K562 (cell line): ENCODE measurements around the gene INTS1. TPM values are rescaled to one million over a fixed set of nuclear protein-coding genes. Genes with fewer than 3 reads are reported as not detected.
A peak's percentile ranks its signal among the peaks of the same experiment; 100 is the strongest.

ENCODE experiments used
- CBX1 ChIP-seq: sonication (generic); IDR thresholded peaks from 2 replicates; pipeline ENCODE4 v1.6.1; 2016; ENCODE audit warnings: antibody characterized with exemption, low read depth, mild to moderate bottlenecking
- CCAR2 ChIP-seq: fragments of 200-400 bp; formaldehyde crosslinking; IDR thresholded peaks from 2 replicates; pipeline ENCODE4 v1.6.1; 2017; ENCODE audit warnings: mild to moderate bottlenecking, low read depth, low read length
- CHCHD3 ChIP-seq: fragments of 250-450 bp; sonication (Bioruptor Pico); IDR thresholded peaks from 2 replicates; pipeline ENCODE4 v2.1.2; 2022; ENCODE audit warnings: mild to moderate bottlenecking
- EZH2 ChIP-seq: IDR thresholded peaks from 2 replicates; pipeline ENCODE4 v1.6.1; 2012; ENCODE audit warnings: low read depth, mild to moderate bottlenecking, inconsistent platforms, low read length, borderline replicate concordance
- GATAD2B ChIP-seq: fragments of 450-650 bp; IDR thresholded peaks from 2 replicates; pipeline ENCODE4 v1.6.1; 2017; ENCODE audit warnings: mild to moderate bottlenecking, borderline replicate concordance
- KLF10 ChIP-seq: fragments of 250-450 bp; sonication (Bioruptor Pico); IDR thresholded peaks from 2 replicates; pipeline ENCODE4 v1.6.1; 2021; ENCODE audit warnings: matching md5 sums
- RFX5 ChIP-seq: IDR thresholded peaks from 2 replicates; pipeline ENCODE4 v1.6.1; 2011; ENCODE audit warnings: low read depth, mild to moderate bottlenecking, improper control_type of control experiment, low read length
- SP2 ChIP-seq: IDR thresholded peaks from 2 replicates; pipeline ENCODE4 v1.6.1; 2011; ENCODE audit warnings: mild to moderate bottlenecking, low read depth, low read length, moderate library complexity; ENCODE audit not compliant: poor library complexity, severe bottlenecking; ENCODE audit errors: extremely low read depth
- TBP ChIP-seq: optimal IDR thresholded peaks from 2 replicates; pipeline ENCODE3; 2011; ENCODE audit warnings: low read depth, low read length, improper control_type of control experiment
- ZC3H4 ChIP-seq: sonication (generic); formaldehyde crosslinking; IDR thresholded peaks from 2 replicates; pipeline ENCODE4 v1.9.0; 2021; ENCODE audit warnings: missing genetic modification reagents, borderline replicate concordance
- ZNF3 ChIP-seq: fragments of 250-450 bp; sonication (Bioruptor Pico); IDR thresholded peaks from 2 replicates; pipeline ENCODE4 v1.5.0; 2021; ENCODE audit warnings: mild to moderate bottlenecking, moderate library complexity
- ZNF444 ChIP-seq: fragments of 250-450 bp; sonication (Bioruptor Pico); IDR thresholded peaks from 2 replicates; pipeline ENCODE4 v1.4.0; 2020; ENCODE audit warnings: mild to moderate bottlenecking, moderate library complexity
- polyA plus RNA-seq, 8 experiments: library from polyadenylated mRNA; depleted of rRNA in 4 of 8; stranded (reverse) in 5 of 8; unstranded in 3 of 8; fragments of >200 nt; fragmentation: Nextera tagmentation in 2 of 8; fragmentation: Illumina TruSeq in 1 of 8; extraction: Ambion mirVana in 2 of 8; extraction: Trizol in 1 of 8; gene quantifications; 2 replicates each; pipeline versions ENCODE4 v1.2.1 to v1.2.3, GENCODE V29; 2011 to 2014; ENCODE audit warnings: inconsistent platforms in 1 of 8, missing spikeins in 1 of 8
- total RNA-seq, 7 experiments: library from RNA; depleted of rRNA in 6 of 7; stranded (reverse); fragments of >200 nt in 6 of 7; fragmentation: Illumina TruSeq in 2 of 7; extraction: Trizol in 2 of 7; gene quantifications; 2 replicates each; pipeline versions ENCODE4 v1.2.1 to v1.2.3, GENCODE V29; 2011 to 2021; ENCODE audit warnings: low replicate concordance in 1 of 7
- TF ChIP-seq, protein P1 (sequence below): sonication (generic); formaldehyde crosslinking; IDR thresholded peaks from 2 replicates; pipeline ENCODE4 v1.8.0; 2022; ENCODE audit warnings: mild to moderate bottlenecking, missing genetic modification reagents, borderline replicate concordance
- TF ChIP-seq, protein P2 (sequence below): fragments of 250-450 bp; sonication (Bioruptor Pico); IDR thresholded peaks from 2 replicates; pipeline ENCODE4 v1.4.0; 2020
- TF ChIP-seq, protein P3 (sequence below): sonication (generic); formaldehyde crosslinking; IDR thresholded peaks from 2 replicates; pipeline ENCODE4 v1.8.1; 2023; ENCODE audit warnings: mild to moderate bottlenecking, missing genetic modification reagents

INTS1 gene
- total and polyA plus RNA-seq, 9 of the 15 experiments (the other 6 are each of a cell fraction or from before 2014, with no cell fraction given) = 0.34 to 119 (median 18.5) TPM

DNA sequence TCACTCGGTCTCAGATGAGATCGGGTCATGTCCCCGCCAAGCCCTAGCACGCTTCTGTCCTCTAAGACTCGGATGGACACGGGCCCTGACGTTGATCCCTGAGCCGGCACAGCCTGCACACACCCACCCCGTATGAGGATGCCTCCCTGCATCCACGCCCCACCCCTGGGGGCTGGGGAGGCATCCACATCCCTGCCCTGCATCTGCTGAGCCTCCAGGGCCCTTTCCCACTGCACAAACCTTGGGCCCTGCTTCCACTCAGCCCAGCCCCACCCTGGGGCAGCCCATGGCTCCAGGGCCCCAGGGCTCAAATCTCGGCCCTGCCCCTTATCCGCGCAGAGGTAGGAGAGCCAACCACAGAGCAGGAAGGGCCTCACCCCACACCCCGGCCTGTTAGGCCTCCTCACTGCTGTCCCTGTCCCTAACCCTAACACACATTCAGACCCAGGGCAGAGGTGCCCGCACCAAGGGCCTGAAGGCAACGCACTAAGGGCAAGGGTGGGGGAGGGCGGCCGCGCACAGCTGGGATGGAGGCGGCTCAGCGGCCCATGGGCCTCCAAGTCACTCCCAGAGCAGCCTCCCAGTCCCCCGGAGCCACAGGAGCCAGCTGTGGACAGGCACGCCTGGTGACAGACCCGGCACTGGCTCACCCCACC lies 35.4 kb downstream of the INTS1 start (continued):
- no peak for TF ChIP-seq SP2
- TF ChIP-seq CCAR2 = no peak
- no peak for TF ChIP-seq CBX1
- no peak for TF ChIP-seq RFX5
- TF ChIP-seq, protein P1, sequence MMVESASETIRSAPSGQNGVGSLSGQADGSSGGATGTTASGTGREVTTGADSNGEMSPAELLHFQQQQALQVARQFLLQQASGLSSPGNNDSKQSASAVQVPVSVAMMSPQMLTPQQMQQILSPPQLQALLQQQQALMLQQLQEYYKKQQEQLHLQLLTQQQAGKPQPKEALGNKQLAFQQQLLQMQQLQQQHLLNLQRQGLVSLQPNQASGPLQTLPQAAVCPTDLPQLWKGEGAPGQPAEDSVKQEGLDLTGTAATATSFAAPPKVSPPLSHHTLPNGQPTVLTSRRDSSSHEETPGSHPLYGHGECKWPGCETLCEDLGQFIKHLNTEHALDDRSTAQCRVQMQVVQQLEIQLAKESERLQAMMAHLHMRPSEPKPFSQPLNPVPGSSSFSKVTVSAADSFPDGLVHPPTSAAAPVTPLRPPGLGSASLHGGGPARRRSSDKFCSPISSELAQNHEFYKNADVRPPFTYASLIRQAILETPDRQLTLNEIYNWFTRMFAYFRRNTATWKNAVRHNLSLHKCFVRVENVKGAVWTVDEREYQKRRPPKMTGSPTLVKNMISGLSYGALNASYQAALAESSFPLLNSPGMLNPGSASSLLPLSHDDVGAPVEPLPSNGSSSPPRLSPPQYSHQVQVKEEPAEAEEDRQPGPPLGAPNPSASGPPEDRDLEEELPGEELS (CRISPR knock-in tag) = peak; percentile 50; the same call in 1 of the 2 replicates
- TF ChIP-seq ZNF444 (CRISPR knock-in tag) = no peak
- TF ChIP-seq CHCHD3 = no peak
- no peak for TF ChIP-seq EZH2
- TF ChIP-seq, protein P2, sequence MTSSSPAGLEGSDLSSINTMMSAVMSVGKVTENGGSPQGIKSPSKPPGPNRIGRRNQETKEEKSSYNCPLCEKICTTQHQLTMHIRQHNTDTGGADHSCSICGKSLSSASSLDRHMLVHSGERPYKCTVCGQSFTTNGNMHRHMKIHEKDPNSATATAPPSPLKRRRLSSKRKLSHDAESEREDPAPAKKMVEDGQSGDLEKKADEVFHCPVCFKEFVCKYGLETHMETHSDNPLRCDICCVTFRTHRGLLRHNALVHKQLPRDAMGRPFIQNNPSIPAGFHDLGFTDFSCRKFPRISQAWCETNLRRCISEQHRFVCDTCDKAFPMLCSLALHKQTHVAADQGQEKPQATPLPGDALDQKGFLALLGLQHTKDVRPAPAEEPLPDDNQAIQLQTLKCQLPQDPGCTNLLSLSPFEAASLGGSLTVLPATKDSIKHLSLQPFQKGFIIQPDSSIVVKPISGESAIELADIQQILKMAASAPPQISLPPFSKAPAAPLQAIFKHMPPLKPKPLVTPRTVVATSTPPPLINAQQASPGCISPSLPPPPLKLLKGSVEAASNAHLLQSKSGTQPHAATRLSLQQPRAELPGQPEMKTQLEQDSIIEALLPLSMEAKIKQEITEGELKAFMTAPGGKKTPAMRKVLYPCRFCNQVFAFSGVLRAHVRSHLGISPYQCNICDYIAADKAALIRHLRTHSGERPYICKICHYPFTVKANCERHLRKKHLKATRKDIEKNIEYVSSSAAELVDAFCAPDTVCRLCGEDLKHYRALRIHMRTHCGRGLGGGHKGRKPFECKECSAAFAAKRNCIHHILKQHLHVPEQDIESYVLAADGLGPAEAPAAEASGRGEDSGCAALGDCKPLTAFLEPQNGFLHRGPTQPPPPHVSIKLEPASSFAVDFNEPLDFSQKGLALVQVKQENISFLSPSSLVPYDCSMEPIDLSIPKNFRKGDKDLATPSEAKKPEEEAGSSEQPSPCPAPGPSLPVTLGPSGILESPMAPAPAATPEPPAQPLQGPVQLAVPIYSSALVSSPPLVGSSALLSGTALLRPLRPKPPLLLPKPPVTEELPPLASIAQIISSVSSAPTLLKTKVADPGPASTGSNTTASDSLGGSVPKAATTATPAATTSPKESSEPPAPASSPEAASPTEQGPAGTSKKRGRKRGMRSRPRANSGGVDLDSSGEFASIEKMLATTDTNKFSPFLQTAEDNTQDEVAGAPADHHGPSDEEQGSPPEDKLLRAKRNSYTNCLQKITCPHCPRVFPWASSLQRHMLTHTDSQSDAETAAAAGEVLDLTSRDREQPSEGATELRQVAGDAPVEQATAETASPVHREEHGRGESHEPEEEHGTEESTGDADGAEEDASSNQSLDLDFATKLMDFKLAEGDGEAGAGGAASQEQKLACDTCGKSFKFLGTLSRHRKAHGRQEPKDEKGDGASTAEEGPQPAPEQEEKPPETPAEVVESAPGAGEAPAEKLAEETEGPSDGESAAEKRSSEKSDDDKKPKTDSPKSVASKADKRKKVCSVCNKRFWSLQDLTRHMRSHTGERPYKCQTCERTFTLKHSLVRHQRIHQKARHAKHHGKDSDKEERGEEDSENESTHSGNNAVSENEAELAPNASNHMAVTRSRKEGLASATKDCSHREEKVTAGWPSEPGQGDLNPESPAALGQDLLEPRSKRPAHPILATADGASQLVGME (CRISPR knock-in tag) = no peak
- no peak for TF ChIP-seq KLF10 (CRISPR knock-in tag)
- TF ChIP-seq ZNF3 (CRISPR knock-in tag) = no peak
- TF ChIP-seq, protein P3, sequence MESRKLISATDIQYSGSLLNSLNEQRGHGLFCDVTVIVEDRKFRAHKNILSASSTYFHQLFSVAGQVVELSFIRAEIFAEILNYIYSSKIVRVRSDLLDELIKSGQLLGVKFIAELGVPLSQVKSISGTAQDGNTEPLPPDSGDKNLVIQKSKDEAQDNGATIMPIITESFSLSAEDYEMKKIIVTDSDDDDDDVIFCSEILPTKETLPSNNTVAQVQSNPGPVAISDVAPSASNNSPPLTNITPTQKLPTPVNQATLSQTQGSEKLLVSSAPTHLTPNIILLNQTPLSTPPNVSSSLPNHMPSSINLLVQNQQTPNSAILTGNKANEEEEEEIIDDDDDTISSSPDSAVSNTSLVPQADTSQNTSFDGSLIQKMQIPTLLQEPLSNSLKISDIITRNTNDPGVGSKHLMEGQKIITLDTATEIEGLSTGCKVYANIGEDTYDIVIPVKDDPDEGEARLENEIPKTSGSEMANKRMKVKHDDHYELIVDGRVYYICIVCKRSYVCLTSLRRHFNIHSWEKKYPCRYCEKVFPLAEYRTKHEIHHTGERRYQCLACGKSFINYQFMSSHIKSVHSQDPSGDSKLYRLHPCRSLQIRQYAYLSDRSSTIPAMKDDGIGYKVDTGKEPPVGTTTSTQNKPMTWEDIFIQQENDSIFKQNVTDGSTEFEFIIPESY (CRISPR knock-in tag) = peak; percentile 96
- TF ChIP-seq ZC3H4 (CRISPR knock-in tag) = no peak
- no peak for TF ChIP-seq TBP
- TF ChIP-seq GATAD2B = no peak
